ENCODE results near the gene GALNS. TPM values are rescaled to one million over a fixed set of nuclear protein-coding genes. Genes with fewer than 3 reads are reported as not detected.

The GALNS gene
- total and polyA plus RNA-seq, 2 of the 8 experiments (the other 6 are each of a cell fraction or from before 2014, with no cell fraction given), result 8.9 to 17.8 TPM

- FAIRE-seq (no peak), DNase-seq (ENCODE audit: low read depth in 1 of 2, low spot score in 2 of 2) (no peak)
- H3K18ac ChIP-seq (ENCODE audit: extremely low read depth, low read length), result no peak overlapping the region
- H2BK12ac ChIP-seq (ENCODE audit: low read depth, low read length), result peak overlapping the region; percentile 2; the same call in 1 of the 2 replicates
- H2AK5ac ChIP-seq (ENCODE audit: low read depth, low read length), result no peak overlapping the region
- no peaks in the 10 kb centered on the region for H3K9me3 ChIP-seq (ENCODE audit: insufficient read depth in 2 of 2, low read depth in 1 of 2, low read length in 1 of 2)
- ChIA-PET CTCF (ENCODE audit: partially characterized antibody) (interaction anchor here (0.6 to 5.7 kb wide), 21 partner anchors 9 to 403 kb away, joined by 3 to 29 read pairs (median 4); partner anchors contain the start of genes GALNS and TRAPPC2L), POLR2A (ENCODE audit: partially characterized antibody) (interaction anchor here (0.8 to 8.1 kb wide), 11 partner anchors 6 to 360 kb away, joined by 3 to 77 read pairs (median 5); partner anchors contain the start of genes CDT1, GALNS and TRAPPC2L)
- H3K9ac ChIP-seq (replicated peaks in 1 of 4; ENCODE audit: extremely low read depth in 1 of 4, low read depth in 3 of 4, low read length in 3 of 4), result no peak overlapping the region
- 0 out of 2 replicates have a peak, but pooled peaks cover 4% of the 10 kb centered on the region for H3K79me1 ChIP-seq (ENCODE audit: low read depth, low read length)
- H2BK120ac ChIP-seq (replicated peaks; ENCODE audit: low read depth, low read length), result no peak overlapping the region
- no peak overlapping the region for H4K5ac ChIP-seq (ENCODE audit: insufficient read length, low read depth, low read length)
- peaks cover 4 to 23% (median 10%) of the 10 kb centered on the region in 4 experiments for H3K36me3 ChIP-seq (ENCODE audit: control insufficient read depth in 2 of 4, insufficient read depth in 4 of 4, low read length in 3 of 4)
- no peak overlapping the region for H3K27ac ChIP-seq (ENCODE audit: low read depth, low read length)
- no peak overlapping the region for H3K14ac ChIP-seq (ENCODE audit: insufficient read length)
- H3K4me1 ChIP-seq (replicated peaks in 1 of 4; ENCODE audit: control insufficient read depth in 3 of 4, insufficient read depth in 4 of 4, low read length in 3 of 4), result peaks cover 0 to 11% (median 4%) of the 10 kb centered on the region in 4 experiments; a peak in 5 of 7 replicates
- peaks cover 10% of the 10 kb centered on the region for H3K23me2 ChIP-seq (ENCODE audit: low read depth, low read length)
- peak overlapping the region; percentile 44; the same call in 1 of the 2 replicates for H2BK5ac ChIP-seq (ENCODE audit: low read depth, low read length)
- no peak overlapping the region for H3K4me3 ChIP-seq (ENCODE audit: extremely low read depth in 1 of 4, insufficient read depth in 2 of 4, low read depth in 3 of 4, low read length in 4 of 4)
- H2BK20ac ChIP-seq (ENCODE audit: low read length), result no peak overlapping the region
- H3K27me3 ChIP-seq (replicated peaks in 1 of 4; ENCODE audit: control insufficient read depth in 3 of 4, extremely low read depth in 1 of 4, insufficient read depth in 3 of 4, low read length in 3 of 4), result no peaks in the 10 kb centered on the region
- no peak overlapping the region for H2AFZ ChIP-seq (ENCODE audit: low read length)
- no peak overlapping the region for H3K23ac ChIP-seq (ENCODE audit: insufficient read length)
- no peak overlapping the region for H4K8ac ChIP-seq (ENCODE audit: extremely low read depth, insufficient read depth, low read length)
- H3K4ac ChIP-seq (replicated peaks; ENCODE audit: insufficient read length, low read depth, low read length), result no peak overlapping the region
- no peak overlapping the region for H3K56ac ChIP-seq (replicated peaks; ENCODE audit: insufficient read length, low read depth, low read length)
- H3K79me2 ChIP-seq (ENCODE audit: control insufficient read depth in 1 of 2, insufficient read depth in 2 of 2, low read length in 2 of 2), result peaks cover 0 to 18% of the 10 kb centered on the region in 2 experiments; a peak in 2 of 4 replicates
- peaks cover 13 to 21% of the 10 kb centered on the region in 2 experiments for H4K20me1 ChIP-seq (replicated peaks in 1 of 2; ENCODE audit: control insufficient read depth in 1 of 2, insufficient read depth in 2 of 2, low read length in 2 of 2)
- WGBS, 2 experiments (ENCODE audit: extremely low coverage in 1 of 2, insufficient coverage in 1 of 2, insufficient read length in 1 of 2, insufficient replicate concordance in 2 of 2, low coverage in 1 of 2, low lambda C conversion rate in 2 of 2, missing lambda C conversion rate in 1 of 2), result 84% methylated on average over 21 of the region's 26 CpGs; no CpG with 5 or more reads in 1 of the 2 experiments
- no peak overlapping the region for H2BK15ac ChIP-seq (ENCODE audit: low read length)
- H3K4me2 ChIP-seq (ENCODE audit: insufficient read depth in 1 of 2, low read depth in 2 of 2, low read length in 2 of 2), result no peak overlapping the region
- peak overlapping the region; percentile 81 for H4K91ac ChIP-seq (replicated peaks; ENCODE audit: insufficient read length, low read length)
- no peak for TF ChIP-seq SRF (IDR thresholded peaks at IDR 0.05; ENCODE audit: low read depth, low read length)
- no peak for TF ChIP-seq RNF2 (IDR thresholded peaks at IDR 0.05; ENCODE audit: borderline replicate concordance, low read depth, low read length, missing control alignments, poor library complexity, severe bottlenecking)
- TF ChIP-seq EP300 (IDR thresholded peaks at IDR 0.05; ENCODE audit: borderline replicate concordance in 1 of 2, low read depth in 2 of 2, low read length in 2 of 2), result no peak
These were observed 43.2 kb downstream of the GALNS start for GRCh38 chr16:88813269-88814143.
